Germinal center (tissue), 1 donor: ENCODE results near the gene PRDX4.
"Not testable (repeated sequence)": the region's sequence is repeated elsewhere in the genome, so short reads cannot be mapped to it uniquely, and the experiment has no call there.

Experiments
- DNase-seq: peaks from one replicate; pipeline ENCODE4 v3.0.0; 2012; ENCODE audit warnings: mixed read lengths, low spot score

The PRDX4 gene

GRCh38 chrX:23673108-23673507, 5.8 kb downstream of the PRDX4 start:
- DNase-seq = no peak

DNA sequence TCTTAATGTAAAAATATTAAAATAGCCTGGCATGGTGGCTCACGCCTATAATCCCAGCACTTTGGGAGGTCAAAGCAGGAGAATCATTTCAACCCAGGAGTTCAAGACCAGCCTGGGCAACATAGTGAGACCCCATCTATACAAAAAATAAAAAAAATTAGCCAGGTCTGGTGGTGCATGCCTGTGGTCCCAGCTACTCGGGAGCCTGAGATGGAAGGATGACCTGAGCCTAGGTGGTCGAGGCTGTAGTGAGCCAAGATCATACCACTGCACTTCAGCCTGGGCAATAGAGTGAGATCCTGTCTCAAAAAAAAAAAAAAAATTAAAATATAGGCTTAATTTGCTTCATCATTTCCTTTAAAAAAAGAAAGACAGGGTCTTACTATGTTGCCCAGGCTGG, 9.2 kb downstream of the PRDX4 start:
- not testable (repeated sequence) for DNase-seq

GRCh38 chrX:23692166-23692565, 24.9 kb downstream of the PRDX4 start:
- no peak for DNase-seq

DNA sequence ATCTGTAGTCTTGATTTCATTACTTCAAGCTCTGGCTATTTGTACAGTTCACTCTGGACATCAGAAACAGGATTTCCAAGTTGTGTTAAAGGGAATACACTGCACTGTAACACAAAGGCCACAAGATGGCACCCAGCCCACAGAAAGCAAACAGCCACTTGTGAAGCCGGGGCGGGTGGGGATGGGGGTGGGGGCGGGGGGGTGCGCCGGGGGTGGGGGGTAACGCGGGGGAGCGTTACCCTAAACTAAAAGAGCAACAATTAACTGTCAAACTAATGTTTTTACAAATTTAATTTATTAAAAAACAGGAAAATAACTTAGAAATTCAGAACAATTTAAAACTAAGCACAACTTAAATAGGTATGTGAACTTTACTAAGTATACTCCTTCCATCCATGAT, 27.3 kb downstream of the PRDX4 start:
- peak; percentile 39 for DNase-seq

- DNase-seq = peak; percentile 10
Observed at GRCh38 chrX:23699636-23700194, 32.4 kb downstream of the PRDX4 start.

- DNase-seq = no peak
Observed at GRCh38 chrX:23704673-23705206, 37.4 kb downstream of the PRDX4 start.

DNA sequence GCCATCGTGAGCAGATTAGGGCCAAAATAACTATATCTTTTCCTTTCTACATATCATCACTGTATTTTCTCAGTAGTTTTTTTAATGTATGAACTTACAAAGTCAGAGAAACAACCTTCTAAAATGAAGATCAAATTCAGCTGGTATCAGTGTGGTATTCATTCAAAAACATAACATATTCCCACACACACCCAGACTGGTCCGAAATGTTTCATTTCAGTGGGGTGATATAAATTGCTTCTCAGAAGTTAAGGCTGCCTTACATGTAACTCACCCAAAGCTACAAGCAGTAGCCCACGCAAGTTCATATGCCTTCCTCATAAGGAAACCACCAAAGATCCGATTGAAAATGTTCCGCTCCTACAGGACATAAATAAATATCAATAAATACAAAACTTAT, 37.9 kb downstream of the PRDX4 start:
- DNase-seq = no peak

DNA sequence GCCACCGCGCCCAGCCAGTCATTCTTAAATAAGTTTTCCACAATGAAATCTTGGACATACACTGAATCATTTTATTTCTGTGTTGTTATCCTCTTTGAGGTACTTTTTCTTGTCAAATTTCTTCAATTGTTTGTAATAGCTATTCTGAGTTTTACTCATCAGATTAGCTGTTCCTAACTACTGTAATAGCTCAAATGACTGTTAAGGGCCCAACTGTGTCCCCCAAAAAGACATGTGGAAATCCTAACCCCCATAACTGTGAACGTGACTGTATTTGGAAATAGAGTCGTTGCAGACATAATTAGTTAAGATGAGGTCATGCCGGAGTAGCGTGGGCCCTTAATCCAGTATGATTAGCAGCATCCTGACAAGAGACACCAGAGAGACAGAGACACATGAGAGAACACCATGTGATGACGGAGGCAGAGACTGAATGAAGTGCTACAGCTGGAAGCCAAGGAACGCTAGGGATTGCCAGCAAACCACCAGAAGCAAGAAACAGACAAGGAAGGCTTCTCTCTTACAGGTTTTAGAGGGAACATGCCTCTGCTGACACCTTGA, 52.9 kb downstream of the PRDX4 start:
- no peak for DNase-seq

- DNase-seq = no peak
Observed at GRCh38 chrX:23726191-23726590, 58.9 kb downstream of the PRDX4 start.

GRCh38 chrX:23727206-23727605, 59.9 kb downstream of the PRDX4 start:
- no peak for DNase-seq

DNA sequence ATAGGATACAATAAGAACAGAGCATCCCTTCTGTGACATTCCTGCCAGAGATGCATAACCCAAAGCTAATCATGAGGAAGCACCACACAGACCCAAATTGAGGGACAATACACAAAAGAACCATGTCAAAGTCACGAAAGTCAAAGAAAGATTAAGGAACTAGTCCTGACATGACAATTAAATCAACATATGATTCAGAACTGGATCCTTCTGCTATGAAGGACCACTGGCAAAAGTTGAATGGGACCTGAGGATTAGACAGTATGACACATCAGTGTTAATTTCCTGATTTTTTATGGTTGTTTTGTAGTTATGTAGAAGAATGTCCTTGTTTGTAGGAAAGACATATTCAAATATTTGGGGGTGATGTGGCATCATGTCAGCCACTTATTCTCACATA, 61.9 kb downstream of the PRDX4 start:
- no peak for DNase-seq

GRCh38 chrX:23731951-23732350, 64.7 kb downstream of the PRDX4 start:
- DNase-seq = no peak

DNA sequence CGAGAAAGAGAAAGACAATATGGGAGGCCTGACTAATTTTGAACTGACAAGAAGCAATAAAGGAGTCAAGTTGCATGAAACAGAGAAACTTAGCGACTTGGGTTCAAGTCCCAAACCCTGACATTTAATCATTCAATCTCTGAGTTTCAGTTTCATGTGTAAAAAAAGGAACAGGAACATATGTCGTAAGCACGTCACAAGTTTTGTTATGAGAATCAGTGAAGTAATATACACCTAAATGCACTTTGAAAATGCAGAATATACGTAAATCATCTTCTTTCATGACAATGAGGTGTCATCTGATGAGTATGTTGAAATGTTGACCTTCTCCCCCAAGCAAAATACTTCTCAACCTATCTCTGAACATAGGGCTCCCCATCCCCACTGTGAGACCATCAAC, 65.4 kb downstream of the PRDX4 start:
- DNase-seq = peak; percentile 4
